DND-41 (cell line): ENCODE measurements around the gene CALHM5.
"Not testable (repeated sequence)": the region's sequence is repeated elsewhere in the genome, so short reads cannot be mapped to it uniquely, and the experiment has no call there.

Source experiments
- CTCF ChIP-seq: IDR thresholded peaks from 2 replicates; pipeline ENCODE4 v1.5.1; 2012; ENCODE audit warnings: borderline replicate concordance, low read length, moderate library complexity, mild to moderate bottlenecking; ENCODE audit not compliant: poor library complexity, severe bottlenecking; ENCODE audit errors: extremely low read depth
- EZH2 ChIP-seq: IDR thresholded peaks from 3 replicates; pipeline ENCODE4 v1.6.1; 2012; ENCODE audit warnings: borderline replicate concordance, low read depth, mild to moderate bottlenecking, moderate library complexity, low read length, inconsistent platforms; ENCODE audit not compliant: severe bottlenecking

GRCh38 chr6:116495161-116495560 is 16.3 kb upstream of the CALHM5 start:
- TF ChIP-seq EZH2, CTCF: not testable (repeated sequence)
